ENCODE results near the gene PEX7. TPM values are rescaled to one million over a fixed set of nuclear protein-coding genes. Genes with fewer than 3 reads are reported as not detected.

The PEX7 gene
- total RNA-seq, result 3.8 and 4.2 TPM in 2 replicates

GRCh38 chr6:136822376-136823127, at the start of gene PEX7:
Gene PEX7, plus strand, starts transcription at chr6:136822592. Its CDS starts 74 bp downstream, at chr6:136822666.

GRCh38 chr6:136792410-136793262, 29.8 kb upstream of the PEX7 start, which contains the start of gene MAP3K5:
Gene MAP3K5, minus strand, starts transcription at chr6:136792477. Its CDS starts 320 bp downstream, at chr6:136792157.

GRCh38 chr6:136921936-136922684, 99.7 kb downstream of the PEX7 start, which contains the start of gene SLC35D3:
Gene SLC35D3, plus strand, starts transcription at chr6:136922301. Its CDS starts 128 bp downstream, at chr6:136922429.

Small RNA genes lying within 50 kb of the gene (small RNA-seq; reads per million reads assigned to genes)
- not detected for gene RF00019
- gene RF00443, result not detected

Other genes with a start within 250 kb of the PEX7 start
- gene MAP3K5, start 30.1 kb upstream of the PEX7 start, total RNA-seq, result 7.5 and 7.8 TPM in 2 replicates
- gene SLC35D3, start 99.7 kb downstream of the PEX7 start, total RNA-seq, result not detected in 2 replicates
- gene IL20RA, start 222.4 kb downstream of the PEX7 start, total RNA-seq, result 0.19 and 0.33 TPM in 2 replicates

All from vein endothelial cell (primary cell).